ENCODE results near the gene ZNF320.
"Not testable (repeated sequence)": the region's sequence is repeated elsewhere in the genome, so short reads cannot be mapped to it uniquely, and the experiment has no call there.

The ZNF320 gene

GRCh38 chr19:52897138-52897935 is at the start of gene ZNF320:
TSS of gene ZNF320 (minus strand) at chr19:52897635. CDS start at chr19:52890255, 7,380 bp downstream.
- peak; percentile 86 for DNase-seq

GRCh38 chr19:52946322-52947310 is 49.2 kb upstream of the ZNF320 start:
- no peak for DNase-seq

GRCh38 chr19:52945652-52946321 is 48.4 kb upstream of the ZNF320 start:
- no peak for DNase-seq

GRCh38 chr19:52944703-52945493 is 47.5 kb upstream of the ZNF320 start:
- DNase-seq: peak; percentile 52

DNA sequence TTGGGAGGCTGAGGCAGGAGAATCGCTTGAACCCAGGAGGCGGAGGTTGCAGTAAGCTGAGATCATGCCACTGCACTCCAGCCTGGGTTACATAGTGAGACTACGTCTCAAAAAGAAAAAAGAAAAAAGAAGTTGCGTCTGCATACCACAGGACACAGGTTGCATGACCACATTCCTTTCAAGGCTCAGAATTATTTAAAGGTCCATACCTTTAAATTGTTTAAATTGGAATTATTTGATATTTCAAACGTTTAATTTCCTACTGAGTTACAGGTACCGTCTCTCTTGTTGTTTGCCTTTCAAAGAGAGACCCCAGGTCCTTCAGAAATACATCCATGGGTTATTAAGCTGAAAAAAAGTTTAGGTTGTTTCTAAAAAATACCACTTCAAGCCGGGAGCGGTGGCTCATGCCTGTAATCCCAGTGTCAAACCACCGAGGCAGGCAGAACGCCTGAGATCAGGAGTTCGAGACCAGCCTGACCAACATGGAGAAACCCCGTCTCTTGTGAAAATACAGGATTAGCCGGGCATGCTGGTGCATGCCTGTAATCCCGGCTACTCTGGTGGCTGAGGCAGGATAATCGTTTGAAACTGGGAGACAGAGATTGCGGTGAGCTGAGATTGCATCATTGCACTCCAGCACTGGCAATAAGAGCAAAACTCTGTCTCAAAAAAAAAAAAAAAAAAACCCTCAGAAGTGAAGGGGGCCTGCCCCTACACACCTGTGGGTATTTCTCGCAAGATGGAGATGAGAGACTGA is 46.6 kb upstream of the ZNF320 start:
- no peak for DNase-seq

DNA sequence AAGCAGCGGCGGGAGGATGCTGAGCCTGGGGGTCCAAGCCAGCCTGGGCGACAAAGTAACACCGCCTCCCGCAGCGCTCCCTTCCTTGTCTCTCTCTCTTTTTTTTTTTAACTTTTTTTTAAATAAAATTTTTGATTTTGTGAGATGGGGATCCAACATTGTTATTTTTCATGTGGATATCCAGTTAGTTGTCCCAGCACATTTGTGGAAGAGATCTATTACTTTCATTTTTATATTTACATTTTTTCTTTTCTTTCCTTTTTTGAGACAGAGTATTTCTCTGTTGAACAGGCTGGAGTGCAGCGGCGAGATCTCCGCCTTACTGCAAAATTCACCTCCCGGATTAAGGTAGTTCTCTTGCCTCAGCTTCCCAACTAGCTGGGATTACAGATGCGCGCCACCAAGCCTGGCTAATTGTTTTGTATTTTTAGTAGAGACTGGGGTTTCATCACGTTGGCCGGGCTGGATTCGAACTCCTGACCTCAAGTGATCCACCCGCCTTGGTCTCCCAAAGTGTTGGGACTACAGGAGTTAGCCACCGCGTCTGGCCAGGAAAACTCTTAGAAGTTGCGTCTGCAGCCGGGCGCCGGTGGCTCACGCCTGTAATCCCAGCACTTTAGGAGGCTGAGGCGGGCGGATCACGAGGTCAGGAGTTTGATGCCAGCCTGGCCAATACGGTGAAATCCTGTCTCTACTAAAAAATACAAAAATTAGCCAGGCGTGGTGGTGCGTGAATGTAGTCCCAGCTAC is 45.9 kb upstream of the ZNF320 start:
- no peak for DNase-seq

GRCh38 chr19:52942386-52943133 is 45.1 kb upstream of the ZNF320 start:
- DNase-seq: peak; percentile 79

- peak; percentile 31 for DNase-seq
Measured at GRCh38 chr19:52941941-52942385, 44.5 kb upstream of the ZNF320 start.

DNA sequence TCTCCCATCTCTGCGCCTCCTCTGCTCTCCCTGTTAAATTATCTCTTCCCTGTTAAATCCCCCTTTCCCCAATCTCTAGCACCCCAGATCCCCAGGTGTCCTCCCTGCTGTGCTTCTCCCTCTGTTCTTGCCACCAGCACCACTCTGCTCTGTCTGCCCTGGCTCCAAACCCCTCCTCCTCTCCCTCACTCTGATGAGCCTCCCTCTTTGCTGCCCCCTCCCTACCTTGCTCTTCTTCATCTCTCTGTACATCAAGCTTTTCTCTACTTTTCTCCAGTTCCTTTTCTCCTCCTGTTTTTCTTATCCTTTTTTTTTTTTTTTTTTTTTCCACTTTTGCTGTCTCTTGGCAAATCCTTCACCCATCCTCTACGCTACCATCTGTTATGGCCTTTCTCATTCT is 44.1 kb upstream of the ZNF320 start:
- peak; percentile 31 for DNase-seq

DNA sequence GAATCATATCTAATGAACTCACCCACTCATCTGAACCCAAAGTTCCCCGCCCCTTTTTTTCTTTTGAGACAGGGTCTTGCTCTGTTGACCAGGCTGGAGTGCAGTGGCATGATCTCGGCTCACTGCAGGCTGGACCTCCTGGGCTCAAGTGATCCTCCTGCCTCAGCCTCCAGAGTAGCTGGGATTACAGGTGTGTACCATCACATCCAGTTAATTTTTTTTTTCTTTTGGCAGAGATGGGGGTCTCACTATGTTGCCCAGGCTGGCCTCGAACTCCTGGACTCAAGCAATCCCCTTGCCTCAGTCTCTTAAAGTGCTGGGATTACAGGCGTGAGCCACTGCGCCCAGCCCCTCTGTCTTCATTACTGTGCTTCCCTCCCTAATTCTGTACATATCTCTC is 43.5 kb upstream of the ZNF320 start:
- DNase-seq: not testable (repeated sequence)

GRCh38 chr19:52938761-52939160 is 41.3 kb upstream of the ZNF320 start:
- DNase-seq: no peak

GRCh38 chr19:52936954-52937325 is 39.5 kb upstream of the ZNF320 start:
- DNase-seq: no peak

DNA sequence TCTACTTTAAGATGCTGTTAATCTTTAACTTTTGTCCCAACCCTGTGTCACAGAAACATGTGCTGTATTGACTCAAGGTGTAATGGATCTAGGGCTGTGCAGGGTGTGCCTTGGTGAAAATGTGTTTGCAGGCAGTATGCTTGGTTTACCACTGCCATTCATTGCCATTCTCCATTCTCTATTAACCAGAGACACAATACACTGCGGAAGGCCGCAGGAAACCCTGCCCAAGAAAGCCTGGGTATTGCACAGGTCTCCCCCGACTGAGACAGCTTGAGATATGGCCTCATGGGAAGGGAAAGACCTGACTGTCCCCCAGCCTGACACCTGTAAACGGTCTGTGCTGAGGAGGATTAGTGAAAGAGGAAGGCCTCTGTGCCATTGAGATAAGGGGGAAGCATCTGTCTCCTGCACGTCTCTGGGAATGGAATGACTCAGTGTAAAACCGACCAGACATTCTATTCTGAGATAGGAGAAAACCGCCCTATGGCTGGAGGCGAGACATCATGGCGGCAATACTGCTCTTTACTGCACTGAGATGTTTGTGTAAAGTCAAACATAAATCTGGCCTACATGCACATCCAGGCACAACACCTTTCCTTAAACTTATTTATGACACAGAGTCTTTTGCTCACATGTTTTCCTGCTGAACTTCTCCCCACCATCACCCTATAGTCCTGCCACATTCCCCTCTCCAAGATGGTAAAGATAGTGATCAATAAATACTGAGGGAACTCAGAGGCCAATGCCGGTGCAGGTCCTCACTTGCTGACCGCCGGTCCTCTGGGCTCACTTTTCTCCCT is 38.9 kb upstream of the ZNF320 start:
- DNase-seq: no peak

DNA sequence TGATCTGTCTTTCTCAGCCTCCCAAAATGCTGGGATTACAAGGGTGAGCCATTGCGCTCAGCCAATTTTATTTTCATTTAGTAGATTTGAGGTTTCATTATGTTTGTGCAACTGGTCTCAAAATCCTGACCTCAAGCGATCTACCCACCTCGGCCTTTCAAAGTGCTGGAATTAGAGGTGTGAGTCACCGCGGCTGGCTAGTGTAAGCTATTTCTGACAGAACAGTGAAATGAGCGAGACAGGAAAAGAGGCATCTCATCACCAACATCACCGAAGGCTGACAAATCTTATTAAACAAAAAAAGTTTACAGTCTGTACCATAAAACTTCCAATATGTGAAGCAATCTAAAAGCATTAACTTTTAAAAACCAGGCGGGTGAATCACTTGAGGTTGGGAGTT is 38.0 kb upstream of the ZNF320 start:
- no peak for DNase-seq

- not testable (repeated sequence) for DNase-seq
Measured at GRCh38 chr19:52924641-52925040, 27.2 kb upstream of the ZNF320 start.

GRCh38 chr19:52923778-52924593 is 26.6 kb upstream of the ZNF320 start:
- DNase-seq: no peak

DNA sequence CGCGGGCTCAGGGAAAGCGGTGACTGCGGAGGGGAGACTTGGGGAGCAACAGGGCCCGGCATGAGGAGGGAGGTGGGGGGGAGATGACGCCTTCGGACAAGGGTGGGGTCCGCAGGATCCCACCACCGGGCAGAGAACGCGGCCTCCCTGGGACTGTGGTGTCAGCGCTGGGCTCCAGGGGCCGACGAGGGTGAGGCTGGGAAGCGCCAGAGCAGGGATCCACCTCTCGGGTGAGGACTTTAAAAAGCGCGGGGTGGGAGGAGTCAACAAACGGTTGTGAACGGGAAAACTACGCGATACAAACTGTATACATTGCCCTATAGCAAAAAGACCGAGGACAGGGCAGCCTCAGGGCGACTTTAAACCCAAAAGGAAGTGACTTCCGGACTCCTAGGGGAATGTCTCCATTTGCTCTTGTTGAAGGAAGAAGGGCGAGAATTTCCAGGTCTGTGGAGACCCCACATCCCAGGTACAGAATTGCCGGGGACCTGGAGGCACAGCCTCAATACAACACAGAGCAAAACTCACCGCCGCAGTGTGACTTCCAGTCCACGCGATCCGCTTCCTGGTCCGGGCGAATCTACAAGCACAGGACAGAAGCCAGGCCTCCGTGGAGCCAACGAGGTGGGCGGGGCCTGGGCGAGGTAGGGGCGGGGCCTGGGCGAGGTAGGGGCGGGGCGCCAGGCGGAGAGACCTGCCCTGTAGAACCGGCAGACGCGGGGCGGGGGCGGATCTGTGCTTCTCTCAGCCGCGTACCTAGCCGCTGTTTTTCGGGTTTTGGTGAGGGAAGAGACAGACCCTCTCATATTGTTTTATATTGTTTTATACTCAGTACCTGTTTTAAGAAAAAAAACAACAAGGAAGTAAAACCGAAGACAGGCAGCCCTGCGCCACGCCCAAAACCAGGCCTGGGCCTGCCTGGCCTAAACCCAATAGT is 25.7 kb upstream of the ZNF320 start, which contains the start of gene ZNF888:
Gene ZNF888 (minus strand): TSS at position 588 of the 937 bp plus-strand sequence. CDS start 5,555 bp downstream, outside the sequence.
- DNase-seq: peak; percentile 75

All from NCI-H748 treated with DMSO at 0.1 percent for 48 hours (cell line).